ENCODE results near the gene MPC1L.
"Not testable (repeated sequence)": the region's sequence is repeated elsewhere in the genome, so short reads cannot be mapped to it uniquely, and the experiment has no call there.

The MPC1L gene

GRCh38 chrX:40623139-40623536 lies at the start of gene MPC1L:
Gene MPC1L (plus strand): TSS chrX:40623428. CDS start chrX:40623566, 138 bp downstream.
- no peak for DNase-seq

- DNase-seq, result peak; percentile 12 to 22 (median 16)
Observed at GRCh38 chrX:40573763-40574162, 49.5 kb upstream of the MPC1L start.

DNA sequence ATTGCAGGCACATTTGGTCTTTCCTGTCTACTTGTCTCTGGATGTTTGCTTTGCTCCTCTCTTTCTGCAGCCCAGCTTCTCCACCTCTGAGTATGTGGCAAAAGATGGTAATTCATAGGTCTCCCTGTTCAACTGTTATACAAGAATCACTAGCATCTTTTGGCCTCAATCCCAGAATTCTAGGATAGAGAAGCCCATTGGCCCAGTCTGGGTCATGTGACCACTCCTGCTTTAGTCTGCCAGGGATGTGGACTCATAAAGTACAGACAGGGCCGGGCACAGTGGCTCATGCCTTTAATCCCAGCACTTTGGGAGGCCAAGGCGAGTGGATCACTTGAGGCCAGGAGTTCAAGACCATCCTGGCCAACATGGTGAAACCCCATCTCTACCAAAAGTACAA lies 47.8 kb upstream of the MPC1L start:
- DNase-seq, result not testable (repeated sequence)

DNA sequence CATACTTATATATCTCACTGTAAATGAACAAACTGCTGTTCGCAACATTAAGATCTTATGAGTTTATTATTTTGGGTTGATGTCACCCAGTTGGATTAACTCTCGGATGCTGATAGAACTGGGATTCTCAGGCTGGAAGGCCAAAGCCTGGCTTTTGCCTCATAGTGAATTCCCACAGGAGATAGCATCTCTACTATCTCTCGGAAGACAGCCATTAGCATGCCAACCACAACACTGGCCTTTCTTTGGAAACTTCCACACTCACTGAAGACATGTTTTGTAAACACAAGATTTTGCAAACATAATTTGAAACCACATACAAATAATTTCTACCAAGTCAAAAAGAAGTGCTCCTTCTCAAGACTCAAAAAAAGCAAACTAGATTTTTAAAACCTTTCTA lies 46.9 kb upstream of the MPC1L start:
- DNase-seq, result no peak

GRCh38 chrX:40578039-40578695 lies 45.1 kb upstream of the MPC1L start:
- peak; percentile 25 to 42 (median 35) for DNase-seq

GRCh38 chrX:40579141-40579540 lies 44.1 kb upstream of the MPC1L start:
- peak; percentile 31 to 68 (median 51) for DNase-seq

GRCh38 chrX:40579900-40580536 lies 43.2 kb upstream of the MPC1L start:
- peak in 1 of 3 donors; percentile 18 for DNase-seq

- peak; percentile 93 to 94 (median 94) for DNase-seq
Observed at GRCh38 chrX:40580537-40581335, 42.5 kb upstream of the MPC1L start, which contains the start of gene ATP6AP2. Gene ATP6AP2 (plus strand): TSS chrX:40580970. CDS start chrX:40581066, 96 bp downstream.

DNA sequence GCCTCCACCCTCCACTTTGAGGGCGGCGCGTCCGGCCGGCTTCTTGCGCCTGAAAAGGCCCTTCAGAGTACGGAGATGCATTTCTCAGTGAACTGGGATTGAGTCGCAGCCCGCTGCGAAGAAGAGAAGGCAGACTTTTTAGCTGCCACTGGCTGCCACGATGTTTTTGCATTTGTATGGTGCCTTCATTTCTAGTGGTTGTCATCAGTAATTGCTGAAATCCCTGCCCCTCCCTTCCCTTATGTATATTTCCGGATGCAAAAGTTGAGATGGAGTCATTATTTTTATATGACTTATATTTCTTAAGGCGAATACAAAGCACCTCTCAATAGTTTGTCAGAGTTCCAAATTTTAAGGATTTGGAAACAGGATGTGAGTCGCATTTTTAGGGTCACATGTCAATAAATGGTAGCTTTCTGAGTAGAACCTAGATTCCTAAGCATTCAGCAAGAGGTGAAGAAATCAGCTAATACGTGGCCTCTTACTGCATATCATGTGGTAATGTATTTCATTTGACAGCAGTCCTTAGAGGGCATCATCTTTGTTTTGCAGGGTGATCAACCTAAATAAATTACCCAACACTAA lies 41.8 kb upstream of the MPC1L start:
- peak in 2 of 3 donors; percentile 41 to 61 for DNase-seq

DNA sequence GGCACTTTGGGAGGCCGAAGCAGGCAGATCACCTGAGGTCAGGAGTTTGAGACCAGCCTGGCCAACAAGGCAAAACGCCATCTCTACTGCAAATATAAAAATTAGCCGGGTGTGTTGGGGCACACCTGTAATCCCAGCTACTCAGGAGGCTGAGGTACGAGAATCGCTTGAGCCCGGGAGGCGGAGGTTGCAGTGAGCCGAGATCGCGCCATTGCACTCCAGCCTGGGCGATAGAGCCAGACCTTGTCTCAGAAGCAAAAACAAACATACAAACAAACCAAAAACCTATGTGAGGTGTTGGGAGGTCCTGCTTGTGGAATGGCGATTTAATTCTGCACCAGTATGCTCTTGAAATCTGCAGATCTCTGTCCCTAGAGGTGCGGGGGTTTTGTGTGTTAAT lies 41.0 kb upstream of the MPC1L start:
- DNase-seq, result not testable (repeated sequence)

DNA sequence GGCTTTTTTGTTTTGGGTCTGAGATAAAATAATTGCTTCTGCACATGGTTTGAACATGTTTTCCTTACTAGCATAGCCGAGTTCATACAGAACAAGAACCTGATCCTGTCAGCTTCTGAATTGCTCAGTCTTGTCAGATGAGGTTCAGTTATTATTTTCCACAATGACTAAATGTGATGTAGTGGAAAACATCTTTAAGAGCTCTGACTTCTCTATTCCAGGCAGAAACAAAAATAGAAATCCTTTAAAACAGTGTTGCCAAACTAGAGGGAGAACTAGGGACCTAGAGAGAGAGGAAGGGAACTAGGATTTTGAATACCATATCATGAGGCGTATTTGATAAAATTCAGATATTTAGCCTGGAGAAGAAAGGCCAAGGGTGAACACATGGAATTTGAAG lies 40.4 kb upstream of the MPC1L start:
- peak; percentile 19 to 70 (median 44) for DNase-seq

GRCh38 chrX:40587623-40588022 lies 35.6 kb upstream of the MPC1L start:
- DNase-seq, result not testable (repeated sequence)

DNA sequence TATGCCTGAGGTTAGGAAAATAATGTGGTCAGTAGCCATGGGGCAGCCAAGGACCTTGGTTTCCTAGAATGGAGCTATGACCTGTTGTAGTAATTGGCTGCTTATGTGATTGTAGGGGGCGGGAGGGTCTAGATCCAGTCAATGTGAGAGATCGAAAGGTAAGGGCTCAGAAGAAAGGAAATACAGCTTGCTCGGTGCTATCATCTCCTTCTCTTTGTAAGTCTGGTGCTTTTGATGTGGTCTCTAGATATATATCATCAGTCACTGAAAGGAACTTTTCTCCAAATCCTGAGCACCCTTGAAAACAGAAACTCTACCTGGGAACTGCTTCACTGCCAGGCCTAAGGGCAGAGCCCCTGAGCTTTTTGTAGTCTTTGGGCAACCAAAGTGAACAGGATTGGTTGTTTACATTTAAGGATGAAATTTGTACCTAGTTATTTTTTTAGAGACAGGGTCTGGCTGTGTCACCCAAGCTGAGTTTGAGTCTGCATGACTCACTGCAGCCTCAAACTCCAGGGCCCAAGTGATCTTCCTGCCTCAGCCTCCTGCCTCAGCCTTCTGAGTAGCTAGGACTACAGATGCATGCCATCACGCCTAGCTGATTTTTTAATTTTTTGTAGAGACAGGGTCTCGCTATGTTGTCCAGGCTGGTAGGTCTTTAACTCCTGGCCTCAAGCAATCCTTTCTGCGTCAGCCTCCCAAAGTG lies 33.5 kb upstream of the MPC1L start:
- DNase-seq, result not testable (repeated sequence)

- DNase-seq, result no peak
Observed at GRCh38 chrX:40603446-40603845, 19.8 kb upstream of the MPC1L start.

- no peak for DNase-seq
Observed at GRCh38 chrX:40607381-40607780, 15.8 kb upstream of the MPC1L start.

DNA sequence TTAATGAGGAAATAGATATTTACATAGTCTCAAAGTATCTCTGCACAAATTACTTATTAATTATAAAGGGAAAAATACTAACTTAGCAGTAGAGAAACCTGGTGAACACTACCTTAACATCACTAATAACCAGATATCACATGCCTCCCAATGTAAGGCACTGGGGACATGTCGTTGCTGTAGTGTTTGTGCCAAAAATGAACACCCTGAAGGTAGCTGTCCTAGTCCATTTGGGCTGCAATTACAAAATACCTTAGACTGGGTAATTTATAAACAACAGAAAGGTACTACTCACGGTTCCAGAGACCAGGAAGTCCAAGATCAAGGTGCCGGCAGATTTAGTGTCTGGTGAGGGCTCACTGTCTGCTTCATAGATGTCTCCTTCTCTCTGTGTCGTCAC lies 10.7 kb upstream of the MPC1L start:
- DNase-seq, result no peak

DNA sequence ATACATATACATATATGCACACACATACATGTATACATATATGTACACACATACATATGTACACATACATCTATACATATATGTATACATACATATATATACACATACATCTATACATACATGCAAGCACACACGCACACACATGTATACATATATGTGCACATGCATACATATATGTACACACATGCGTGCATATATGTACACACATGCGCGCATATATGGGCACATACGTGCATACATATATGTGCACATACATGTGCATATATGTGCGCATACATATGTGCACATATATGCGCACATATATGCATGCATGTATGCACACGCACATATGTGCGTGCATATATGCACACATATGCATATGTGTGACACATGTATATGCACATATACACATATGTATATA lies 7.3 kb upstream of the MPC1L start:
- DNase-seq, result no peak

DNA sequence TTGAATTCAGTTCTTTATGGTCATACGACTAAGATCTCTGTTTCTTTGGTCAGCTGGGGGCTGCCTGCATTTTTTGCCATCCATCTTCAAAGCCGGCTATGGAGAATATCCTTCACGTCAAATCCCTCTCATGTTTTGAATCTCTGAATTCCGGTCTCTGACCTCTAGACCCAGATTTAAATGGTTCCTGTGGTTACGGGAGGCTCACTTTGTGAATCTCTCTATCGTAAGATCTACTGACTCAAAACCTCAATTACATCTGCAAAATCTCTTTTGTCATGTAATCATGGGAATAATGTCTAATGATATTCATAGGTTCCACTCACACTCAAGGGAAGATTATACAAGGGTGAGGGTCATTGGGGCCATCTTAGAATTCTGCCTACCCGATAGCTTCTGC lies 5.7 kb upstream of the MPC1L start:
- no peak for DNase-seq

- DNase-seq, result no peak
Observed at GRCh38 chrX:40622479-40623138, 619 bp upstream of the MPC1L start.

GRCh38 chrX:40623665-40624064 lies 437 bp downstream of the MPC1L start:
- DNase-seq, result no peak

DNA sequence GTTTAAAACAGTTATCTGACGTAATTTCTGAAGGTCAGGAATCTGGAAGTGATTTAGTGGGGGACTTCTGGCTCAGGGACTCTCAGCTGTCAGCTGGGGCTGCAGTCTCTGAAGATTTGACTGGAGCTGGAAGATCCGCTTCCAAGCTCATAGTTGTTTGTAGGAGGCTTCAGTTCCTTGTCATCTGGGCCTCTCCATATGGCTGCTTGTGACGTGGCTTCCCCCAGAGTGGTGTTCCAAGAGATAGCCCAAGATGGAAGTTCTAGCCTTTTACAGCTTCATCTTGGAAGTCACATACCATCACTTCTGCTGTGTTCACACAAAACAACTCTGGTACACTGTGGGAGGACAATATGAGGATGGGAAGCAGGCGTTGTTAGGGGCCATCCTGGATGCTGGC lies 2.1 kb downstream of the MPC1L start:
- DNase-seq, result no peak

DNA sequence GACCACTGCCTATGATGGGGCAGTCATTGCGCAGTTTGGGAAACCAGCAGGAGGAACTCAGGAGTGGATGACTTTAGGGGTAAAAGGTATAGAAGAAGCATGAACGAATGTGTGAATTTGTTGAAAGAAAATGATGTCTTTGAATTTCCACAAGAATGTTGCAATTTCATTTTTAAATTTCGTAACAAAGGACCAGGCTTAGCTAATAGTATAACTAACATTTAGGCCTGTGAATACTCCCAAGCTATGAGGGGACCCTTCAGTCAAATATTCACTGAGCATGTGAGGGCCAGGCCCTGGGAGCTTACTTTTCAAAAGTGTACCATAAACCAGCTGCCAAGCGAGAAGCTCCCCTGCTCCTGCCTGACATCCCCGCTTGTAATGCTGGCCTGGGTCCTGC lies 5.3 kb downstream of the MPC1L start:
- peak in 1 of 3 donors; percentile 8 for DNase-seq

All from suppressor macrophage treated with lipopolysaccharide for 1 hour (primary cell).